Activated CD4-positive, alpha-beta T cell treated with anti-CD3 and anti-CD28 coated beads, Interleukin-2, Interleukin-6, amounts not matched to agents 100 ng/mL and 50 ng/mL, durations not matched to agents 16 hours and 8 hours (primary cell): Measurements from ENCODE around the gene TMEM242.
A peak's percentile ranks its signal among the peaks of the same experiment; 100 is the strongest.
"Not testable (repeated sequence)": the region's sequence is repeated elsewhere in the genome, so short reads cannot be mapped to it uniquely, and the experiment has no call there.

Experiments
- DNase-seq: peaks from one replicate; pipeline ENCODE4 v3.0.0-alpha.2; 2020

TMEM242 gene

DNA sequence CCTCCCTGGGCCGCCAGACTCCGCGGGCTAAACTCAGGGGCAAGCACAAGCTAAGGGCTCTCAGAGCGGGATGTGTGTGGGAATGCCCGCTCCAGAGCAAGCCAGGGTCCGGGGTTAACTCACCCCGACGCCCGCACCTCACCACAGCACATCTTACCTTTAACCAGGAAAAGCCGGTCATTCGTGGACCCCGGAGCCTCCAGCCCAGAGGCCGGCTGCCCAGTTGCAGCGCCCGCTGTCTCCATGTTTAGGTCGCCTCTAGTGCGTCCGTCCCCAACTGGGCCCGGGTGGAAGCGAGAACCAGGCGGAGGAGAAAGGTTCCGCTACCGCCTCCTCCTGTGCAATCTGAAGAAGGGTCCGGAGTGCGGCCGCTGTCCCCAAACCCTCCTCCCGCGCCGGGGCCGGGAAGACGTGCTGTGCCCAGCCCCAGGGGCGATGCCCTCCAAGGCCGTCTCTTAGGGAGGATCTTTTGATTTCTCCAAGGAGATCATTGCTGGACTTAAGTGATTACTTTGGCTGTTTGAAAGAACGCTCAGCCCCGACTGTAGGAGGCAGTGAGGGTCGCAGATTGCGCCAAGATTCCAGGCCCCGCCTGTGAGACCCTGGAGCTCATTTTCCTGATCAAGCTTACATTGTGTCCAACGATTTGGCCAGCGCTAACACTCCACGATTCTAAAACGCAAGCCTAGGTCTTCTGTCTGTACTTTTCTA is at the start of gene TMEM242:
Gene TMEM242 (minus strand): TSS at position 265 of the 711 bp plus-strand sequence. CDS start 20 bp downstream, at position 245.
- peak; percentile 94 for DNase-seq

DNA sequence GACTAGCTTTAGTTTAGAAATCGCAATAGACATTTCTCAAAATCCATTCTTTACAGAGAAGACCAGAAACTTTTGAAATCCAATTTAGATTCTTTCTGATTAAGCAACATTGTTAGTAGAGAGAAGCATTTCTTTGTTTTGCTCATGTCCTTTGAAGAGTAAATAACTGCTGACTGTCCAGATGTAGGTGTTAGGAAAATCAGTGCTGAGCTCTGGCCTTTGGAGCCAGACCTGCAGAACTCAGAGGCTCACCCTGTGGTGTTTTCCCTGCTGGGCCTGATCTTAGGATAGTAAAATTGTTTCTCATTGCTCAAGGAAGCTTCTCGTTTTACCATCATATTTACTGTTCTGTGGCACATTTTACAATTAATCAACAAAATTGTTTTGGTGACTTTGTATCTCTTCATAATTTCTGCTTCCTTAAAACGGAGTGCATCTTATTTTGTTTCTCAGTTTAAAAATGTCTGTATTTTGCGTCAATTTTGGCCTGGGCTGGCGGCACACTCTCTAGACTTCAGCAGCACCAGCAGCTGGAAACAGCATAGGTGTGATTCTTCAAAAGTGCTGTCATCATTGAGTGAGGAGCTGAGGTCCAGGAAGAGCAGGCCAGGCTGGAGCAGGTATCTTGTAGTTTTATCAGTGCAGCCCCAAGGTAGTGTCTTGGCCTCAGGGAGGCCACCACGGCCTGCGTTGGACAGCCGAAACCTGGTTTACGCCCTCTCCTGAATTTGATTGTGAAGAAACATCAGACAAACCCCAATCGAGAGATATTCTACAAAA is 49.4 kb upstream of the TMEM242 start:
- DNase-seq: no peak

DNA sequence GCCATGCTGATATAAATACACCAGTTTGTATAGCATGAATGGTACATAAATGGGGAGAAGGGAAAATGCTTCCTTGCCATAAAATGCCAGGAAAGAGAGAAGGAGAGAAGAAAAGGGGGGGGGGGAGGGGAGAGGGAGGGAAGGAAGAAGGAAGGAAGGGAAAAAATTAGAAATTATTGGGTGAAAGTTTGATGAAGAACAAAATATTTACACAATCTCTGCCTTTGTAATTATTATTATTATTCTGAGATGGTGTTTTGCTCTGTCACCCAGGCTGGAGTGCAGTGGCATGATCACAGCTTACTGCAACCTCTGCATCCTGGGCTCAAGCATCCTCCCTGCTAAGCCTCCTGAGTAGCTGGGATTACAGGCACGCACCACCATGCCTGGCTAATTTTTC is 47.4 kb upstream of the TMEM242 start:
- DNase-seq: no peak

DNA sequence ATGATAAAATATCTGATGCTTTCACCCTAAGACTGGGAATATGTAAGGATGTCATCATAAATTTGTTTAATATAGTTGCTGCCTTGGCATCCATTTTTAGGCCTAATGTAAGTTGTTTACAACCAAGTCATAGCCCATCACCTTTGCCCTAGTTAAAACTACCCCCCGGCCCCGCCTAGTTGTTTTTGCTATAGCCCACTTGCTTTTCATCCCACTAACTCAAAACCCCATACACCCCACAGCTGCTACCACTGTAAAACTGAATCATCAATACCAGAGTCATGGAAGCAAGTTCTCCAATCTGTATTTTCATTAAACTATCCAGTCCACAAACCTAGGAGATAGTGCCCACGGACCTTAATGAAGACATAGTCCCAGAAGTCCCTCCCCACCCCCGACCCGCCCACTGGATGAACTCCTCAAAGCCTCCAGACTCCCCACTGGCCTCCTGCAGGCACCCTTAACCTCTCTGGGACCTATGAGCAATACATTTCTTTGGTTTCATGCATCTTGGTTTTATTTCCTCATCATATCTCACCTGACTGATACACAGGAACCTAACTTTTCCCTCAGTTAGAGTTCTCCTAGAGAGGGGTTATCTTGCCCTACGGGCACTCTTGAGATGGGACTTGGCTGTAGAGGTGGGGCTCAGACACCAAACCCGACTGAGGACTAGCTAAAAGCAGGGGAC is 45.2 kb upstream of the TMEM242 start:
- no peak for DNase-seq

DNA sequence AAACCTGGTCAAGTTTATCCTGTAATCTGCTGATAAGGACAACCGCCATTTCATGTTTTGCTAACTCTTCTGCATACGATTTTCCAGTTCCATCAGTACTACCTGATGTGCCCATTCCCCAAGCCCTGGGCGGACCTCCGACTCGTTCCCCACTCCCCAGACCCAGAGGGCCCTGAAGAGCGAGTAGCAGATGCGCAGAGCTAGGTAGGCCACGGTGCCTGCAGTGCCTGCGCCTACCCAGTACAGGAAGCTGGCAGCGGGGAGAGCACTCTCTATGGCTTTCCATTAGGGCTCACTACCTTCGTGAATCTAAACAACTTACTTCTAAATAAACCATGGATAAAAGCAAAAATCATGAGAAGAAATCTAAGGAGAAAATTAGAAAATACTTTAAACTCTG is 43.3 kb upstream of the TMEM242 start:
- DNase-seq: no peak

DNA sequence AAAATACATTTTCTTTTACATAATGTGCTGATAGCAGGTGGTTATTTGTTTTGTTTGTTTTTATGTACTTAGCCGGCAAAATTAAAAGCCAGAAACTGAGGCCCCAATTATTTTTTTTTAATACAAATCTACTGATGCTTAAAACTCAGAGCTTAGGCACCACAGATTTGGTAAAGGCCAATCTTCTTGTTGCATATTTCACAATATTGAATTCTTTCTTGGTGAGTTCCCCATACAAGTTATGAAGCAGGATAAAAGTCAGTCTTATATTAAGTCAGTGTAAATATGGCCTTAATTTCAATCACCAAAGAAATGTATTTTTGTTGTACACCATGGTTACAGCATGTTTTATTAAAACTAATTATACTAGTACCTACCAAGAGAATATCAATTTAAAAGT is 41.4 kb upstream of the TMEM242 start:
- no peak for DNase-seq

DNA sequence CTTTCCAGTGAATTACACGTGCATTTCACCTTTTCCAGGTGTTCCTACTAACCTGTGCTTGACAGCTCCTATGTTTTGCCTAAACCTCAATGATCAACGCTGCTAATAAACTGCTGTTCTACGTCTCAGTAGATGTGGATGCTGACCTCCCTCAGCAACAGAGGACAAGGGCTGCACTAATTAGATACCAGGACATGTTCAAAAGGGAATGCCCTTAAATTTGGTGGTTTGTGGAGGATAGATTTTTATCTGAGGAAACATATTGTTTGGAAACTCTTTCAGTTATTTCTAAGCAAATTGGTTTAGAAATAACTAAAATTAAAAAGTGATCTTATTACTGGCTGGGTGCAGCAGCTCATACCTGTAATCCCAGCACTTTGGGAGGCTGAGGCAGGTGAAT is 38.6 kb upstream of the TMEM242 start:
- DNase-seq: no peak

DNA sequence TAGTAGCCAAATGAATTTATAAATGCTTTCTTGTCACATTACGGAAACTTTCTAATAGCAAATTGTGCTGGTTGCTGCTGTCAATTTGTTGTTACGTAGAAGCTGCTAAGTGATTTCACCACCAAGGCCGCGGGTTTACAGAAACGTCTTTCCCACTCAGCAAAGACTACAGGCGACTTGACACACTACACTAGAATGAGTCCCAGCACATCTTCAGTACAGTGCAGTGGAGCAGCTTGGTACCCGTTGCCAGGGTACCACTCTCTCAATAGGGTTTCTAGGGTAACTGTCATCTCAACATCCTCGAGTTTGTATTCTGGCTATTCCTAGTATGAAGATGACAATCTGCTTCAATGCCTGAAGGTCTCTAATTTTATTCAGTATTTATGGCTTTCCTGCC is 35.0 kb upstream of the TMEM242 start:
- no peak for DNase-seq

DNA sequence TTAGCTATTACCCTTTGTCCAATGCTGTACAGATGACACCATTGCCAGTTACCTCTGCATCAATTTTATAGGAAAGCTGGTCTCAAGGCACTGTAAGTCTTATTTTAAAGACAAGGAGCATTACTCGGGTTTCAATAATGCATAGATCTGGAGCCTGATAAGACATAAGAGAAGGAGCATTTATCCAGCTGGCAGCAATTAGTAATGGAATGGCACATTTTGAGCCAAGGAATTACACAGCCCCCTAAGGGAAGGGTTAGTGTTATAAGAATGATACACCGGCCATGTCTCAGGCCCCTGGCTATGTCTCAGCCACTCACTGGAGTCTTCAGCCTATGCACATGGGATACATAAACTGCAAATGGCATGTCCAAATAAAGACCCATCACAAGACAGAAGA is 23.1 kb upstream of the TMEM242 start:
- DNase-seq: no peak

DNA sequence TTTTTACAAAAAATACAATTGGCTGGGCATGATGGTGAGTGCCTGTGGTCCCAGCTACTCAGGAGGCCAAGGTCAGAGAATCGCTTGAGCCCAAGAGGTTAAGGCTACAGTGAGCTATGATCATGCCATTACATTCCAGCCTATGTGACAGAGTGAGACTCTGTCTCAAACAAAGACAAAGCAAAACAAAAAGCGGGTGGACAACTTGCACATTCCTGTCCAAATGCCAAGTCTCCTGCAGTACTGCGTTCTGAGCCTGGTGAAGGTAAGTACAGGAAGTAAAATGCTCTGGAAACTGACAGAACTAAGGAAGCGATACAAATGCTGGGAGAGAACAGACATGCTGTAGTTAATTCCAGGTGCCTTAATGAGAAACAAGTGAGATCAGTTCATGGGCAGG is 20.4 kb upstream of the TMEM242 start:
- DNase-seq: no peak

DNA sequence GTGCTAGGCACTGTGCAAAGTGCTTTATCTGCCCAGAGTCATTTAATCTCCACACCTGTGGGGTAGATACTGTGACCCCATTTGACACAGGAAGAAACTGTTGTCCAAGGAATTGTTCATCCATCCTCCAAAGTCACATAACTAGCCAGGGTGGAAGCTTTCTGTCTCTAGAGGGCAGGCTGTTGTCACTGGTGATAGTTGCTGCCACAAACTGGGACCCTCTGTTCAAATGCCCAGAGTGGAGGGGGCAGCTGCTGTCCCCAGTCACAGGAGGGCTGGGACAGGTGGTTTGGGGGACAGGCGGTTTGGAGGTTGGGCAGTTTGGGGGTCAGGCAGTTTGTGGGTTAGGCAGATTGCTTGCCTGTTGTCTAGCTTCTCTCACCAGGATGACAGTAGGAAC is 16.1 kb upstream of the TMEM242 start:
- no peak for DNase-seq

DNA sequence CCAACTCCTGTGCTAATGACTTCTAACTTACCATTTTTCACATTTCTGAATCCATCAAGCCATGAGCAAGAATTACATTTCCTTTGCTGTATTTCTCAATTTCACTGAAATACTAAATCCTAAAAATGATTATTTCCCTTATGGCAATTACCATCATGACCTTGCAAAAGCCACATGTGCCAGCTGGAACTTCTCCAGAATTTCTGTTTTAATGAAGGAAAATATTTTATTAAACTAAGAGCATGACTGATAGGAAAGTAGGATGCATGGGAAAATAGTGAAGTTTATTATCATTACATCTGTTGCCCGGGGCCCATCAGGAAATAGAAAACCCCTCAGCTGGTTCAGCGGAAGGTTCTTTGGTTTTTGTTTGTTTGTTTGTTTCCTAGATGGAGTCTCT is 14.4 kb upstream of the TMEM242 start:
- DNase-seq: no peak

DNA sequence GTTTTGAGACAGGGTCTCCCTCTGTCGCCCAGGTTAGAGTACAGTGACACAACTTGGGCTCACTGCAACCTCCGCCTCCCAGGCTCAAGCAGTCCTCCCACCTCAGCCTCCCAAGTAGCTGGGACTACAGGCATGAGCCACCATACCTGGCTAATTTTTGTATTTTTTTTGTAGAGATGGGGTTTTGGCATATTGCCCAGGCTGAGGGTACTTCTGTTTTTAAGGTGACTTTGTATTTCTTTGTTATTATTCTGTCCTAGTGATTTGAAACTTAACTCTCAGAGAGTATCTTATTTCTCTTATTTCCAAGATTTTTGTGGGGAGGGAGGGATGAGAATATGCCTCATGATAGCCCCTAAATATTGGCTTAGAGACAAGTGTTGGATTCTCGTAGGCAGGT is 14.0 kb upstream of the TMEM242 start:
- not testable (repeated sequence) for DNase-seq

DNA sequence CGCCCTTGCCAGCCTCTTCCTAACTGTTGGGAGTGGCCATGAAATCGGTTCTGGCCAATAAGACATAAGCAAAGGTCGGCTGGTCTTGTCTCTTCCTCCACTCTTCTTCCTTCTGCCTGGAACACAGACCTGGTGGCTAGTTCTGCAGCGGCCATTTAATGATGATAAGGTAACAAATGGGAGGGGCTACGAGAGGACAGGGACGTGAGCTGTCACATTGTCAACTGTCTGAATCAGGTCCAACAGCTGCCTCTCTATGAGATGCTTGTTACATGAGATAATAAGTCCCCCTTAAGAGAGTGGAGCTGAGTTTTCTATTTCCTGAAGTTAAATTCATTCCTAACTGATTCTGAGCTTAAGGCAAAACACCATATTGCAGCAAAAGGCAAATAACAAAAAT is 12.5 kb upstream of the TMEM242 start:
- DNase-seq: no peak

DNA sequence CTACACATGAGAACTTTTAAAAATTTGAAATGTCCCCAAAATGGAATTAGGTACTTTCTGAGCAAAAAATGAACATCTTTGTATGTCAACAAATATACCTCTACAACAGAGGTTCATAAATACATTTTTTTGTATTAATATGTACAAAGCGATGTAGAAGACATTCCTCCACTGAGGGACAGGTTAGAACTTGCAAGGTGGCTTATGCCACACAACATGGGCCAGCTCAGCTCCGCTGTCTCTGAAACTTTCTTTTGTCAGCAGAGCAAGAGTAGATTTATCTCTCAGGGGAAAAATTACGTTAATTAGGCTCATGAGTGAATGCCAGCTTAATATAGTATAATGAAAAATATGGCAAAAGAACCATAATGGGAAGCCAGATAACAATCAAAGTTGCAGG is 10.6 kb upstream of the TMEM242 start:
- no peak for DNase-seq

DNA sequence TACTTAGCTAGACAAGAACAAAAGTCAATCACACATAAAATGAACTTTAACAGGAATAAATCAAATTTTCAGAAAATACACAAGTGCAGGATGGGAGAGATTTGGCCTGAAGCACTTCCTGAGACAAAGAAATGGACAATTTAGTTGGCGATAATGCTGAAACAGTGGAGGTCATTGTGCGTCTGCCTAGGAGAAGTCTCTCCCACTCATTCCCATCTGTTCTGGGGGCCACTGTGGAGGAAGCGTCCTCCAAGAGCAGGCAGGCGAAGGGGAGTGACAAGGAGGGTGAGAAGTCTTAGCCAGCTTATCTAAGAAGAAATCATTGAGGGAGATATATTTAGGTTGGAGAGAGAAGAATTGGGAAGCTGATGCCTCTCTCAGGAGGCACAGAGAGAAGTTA is 10.2 kb upstream of the TMEM242 start:
- no peak for DNase-seq

DNA sequence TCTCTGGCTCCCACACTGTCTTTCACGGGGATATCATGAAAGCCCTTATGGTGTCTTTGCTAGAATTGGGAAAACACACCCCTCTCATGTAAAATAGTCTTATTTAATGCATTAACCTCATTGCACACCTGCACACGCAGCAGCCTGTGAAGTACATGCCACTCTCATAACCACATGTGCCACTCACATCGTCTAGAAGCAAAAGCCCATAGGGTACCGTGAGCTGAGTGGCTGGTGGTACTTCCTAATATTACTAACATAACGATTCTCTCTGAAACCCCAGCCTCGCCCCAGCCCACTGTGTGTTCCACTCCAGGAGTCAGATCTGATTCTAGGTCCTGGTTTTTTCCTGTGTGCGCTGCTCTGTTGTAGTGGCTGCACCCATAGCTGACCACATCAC is 9.5 kb upstream of the TMEM242 start:
- DNase-seq: no peak

DNA sequence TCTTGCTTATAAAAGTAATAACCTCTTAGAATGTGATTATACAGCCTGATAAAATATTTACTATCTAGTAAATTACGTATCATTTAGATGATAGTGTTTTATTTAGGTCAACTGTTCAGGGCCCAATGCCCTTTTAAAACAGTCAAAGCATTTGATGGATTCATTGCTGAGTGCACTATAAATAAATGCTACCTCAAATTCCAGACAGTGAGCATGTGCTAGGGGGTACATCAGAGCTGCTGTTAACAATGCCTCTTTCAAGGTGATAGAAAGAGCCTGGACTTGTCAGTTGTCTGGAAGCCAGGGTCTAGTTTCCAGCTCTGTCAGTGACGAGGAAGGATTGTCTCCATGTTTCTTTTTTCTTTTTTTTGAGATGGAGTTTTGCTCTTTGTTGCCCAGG is 7.5 kb upstream of the TMEM242 start:
- DNase-seq: no peak

DNA sequence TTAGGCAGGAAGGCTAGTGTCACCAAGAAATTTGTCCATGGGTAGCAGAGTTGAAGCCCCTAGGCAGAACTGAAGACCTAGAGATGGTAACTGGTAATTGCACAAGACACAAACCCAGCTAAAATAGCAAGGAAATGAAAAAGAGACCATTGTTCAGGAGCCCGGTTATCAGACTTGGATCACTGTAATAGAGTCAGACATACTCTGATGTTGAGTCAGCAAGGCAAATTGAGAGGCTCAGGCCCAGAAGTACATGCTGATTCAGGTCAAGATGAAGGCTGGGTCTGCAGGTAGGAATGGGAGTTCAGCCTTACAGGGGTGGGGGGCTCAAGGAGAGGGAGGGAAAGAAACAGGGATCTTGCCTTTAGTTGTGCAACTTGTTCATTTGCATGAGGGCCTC is 6.5 kb upstream of the TMEM242 start:
- no peak for DNase-seq

DNA sequence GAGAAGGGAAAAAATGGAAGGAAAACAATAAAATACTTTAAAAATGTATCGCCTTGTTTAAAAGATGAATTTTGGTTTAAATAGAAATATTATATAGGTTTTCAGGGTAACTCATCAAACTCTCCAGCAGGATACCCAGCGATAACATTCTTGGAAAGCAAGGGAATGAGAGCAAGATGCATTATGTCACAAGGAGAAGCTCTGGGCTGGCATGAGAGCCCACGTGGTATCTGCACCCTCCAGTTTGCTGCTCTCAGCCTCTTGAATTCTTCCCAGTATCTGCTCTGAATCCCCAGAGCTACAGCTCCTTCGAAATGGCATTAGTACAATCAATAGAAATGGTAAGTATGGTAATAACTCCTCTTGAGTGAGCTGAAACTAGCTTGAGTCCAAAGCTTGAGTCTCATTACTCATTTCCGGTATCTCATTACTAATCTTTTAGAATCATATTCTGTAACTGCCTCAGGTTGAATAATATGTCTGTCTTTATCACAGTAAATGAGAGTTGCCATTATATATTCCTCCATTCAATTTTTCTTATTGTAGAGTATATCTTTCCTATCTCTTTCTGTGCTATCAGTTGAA is 4.9 kb upstream of the TMEM242 start:
- peak; percentile 16 for DNase-seq

DNA sequence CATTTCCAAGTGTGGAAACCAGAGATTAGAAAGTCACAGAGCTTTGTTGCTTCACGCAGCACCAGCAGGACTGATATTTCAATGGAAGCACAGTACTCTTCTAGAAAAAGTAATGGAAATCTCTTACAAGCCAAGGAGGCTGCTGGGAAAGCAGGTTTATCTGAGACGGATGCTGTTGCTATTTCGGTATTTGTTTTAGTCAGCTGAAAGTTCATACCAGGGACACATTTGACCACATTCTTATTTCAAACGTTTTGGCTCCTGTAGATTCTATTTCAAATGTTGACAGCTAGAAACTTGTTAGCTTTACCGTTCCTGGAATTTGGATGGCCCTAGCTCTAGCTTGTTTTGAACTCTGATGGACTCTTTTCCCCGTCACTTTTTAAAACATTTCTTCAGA is 3.7 kb upstream of the TMEM242 start:
- DNase-seq: peak; percentile 35

DNA sequence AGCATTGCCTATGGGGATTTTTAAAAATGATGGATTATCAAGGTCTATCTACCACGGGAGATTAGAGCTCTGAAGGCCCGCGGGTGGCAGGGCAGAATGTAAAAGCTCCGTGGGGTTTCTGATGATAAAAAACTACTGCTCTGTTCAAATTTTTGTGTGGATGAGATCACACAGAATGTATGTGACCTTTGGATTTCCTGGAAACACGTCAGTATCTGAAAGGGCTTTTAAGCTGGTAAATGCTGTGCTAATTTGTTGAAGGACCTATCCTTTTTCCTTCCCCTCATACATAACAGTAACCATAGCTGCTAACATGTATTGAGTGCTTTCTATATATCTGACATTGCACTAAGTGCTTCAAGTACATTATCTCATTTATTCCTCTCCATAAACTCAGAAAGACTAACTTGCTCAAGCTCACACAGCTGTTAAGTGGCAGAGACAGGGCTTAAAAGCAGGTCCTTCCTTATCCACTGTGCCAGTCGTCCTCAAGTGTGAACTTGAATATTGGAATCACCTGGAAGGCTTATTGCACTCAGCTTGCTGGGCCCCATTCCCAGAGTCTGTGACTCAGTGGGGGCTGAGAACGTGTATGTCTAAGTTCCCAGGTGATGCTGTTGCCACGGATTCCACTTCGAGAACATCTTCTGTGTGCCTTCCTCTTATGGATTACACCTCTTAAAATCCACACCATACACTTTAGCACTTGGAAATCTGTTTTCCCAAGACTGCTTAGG is 1.9 kb upstream of the TMEM242 start:
- DNase-seq: no peak

DNA sequence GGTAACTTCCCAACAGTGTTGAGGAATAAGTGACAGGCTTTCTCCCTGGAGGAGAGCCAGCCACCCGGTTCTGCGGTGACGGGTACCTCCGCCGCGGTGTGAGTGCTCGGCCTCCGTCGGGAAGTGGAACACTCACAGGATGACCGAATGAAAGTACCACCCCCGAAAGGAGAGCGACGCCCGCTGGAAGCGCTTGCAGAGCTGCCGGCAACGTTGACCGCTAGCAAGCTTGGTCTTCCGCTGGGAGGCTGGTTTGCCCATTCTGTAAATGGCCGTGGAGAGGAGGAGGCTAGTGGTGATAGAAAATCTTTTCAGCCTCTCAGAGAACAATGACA is 614 bp upstream of the TMEM242 start:
- DNase-seq: peak; percentile 51
